ENCODE results near the gene PLA2G4C.

DNA sequence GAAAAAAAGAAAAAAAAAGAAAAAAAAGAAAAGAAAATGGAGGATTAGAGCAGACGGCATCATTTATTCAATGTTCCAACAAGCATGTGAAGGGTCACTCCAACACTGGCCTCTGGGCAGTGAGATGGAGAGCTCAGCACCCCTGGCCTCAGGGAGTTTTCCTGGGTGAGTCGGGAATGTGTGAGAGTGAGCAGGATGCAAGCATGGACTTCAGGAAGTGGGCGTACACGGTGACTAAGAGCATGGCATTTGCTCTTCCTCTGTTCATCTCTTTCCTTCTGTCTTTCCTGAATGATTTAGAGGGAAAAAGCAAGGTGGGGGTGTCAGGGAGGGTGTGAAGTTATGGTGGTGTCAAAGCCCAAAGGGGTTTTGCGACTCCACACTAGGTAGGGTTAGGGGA, 66.1 kb downstream of the PLA2G4C start:
- TF ChIP-seq, protein P1, sequence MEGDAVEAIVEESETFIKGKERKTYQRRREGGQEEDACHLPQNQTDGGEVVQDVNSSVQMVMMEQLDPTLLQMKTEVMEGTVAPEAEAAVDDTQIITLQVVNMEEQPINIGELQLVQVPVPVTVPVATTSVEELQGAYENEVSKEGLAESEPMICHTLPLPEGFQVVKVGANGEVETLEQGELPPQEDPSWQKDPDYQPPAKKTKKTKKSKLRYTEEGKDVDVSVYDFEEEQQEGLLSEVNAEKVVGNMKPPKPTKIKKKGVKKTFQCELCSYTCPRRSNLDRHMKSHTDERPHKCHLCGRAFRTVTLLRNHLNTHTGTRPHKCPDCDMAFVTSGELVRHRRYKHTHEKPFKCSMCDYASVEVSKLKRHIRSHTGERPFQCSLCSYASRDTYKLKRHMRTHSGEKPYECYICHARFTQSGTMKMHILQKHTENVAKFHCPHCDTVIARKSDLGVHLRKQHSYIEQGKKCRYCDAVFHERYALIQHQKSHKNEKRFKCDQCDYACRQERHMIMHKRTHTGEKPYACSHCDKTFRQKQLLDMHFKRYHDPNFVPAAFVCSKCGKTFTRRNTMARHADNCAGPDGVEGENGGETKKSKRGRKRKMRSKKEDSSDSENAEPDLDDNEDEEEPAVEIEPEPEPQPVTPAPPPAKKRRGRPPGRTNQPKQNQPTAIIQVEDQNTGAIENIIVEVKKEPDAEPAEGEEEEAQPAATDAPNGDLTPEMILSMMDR (IDR thresholded peaks at IDR 0.05; ENCODE audit: low read length), result no peak
- no peak for TF ChIP-seq EZH2phosphoT487 (IDR thresholded peaks at IDR 0.05; ENCODE audit: low read length)

All from MM.1S (cell line).